ENCODE data around the gene HEY2. TPM values are rescaled to one million over a fixed set of nuclear protein-coding genes. Genes with fewer than 3 reads are reported as not detected.

The HEY2 gene
- total RNA-seq, 1 donor from 2014 or later: 25.6 TPM

DNA sequence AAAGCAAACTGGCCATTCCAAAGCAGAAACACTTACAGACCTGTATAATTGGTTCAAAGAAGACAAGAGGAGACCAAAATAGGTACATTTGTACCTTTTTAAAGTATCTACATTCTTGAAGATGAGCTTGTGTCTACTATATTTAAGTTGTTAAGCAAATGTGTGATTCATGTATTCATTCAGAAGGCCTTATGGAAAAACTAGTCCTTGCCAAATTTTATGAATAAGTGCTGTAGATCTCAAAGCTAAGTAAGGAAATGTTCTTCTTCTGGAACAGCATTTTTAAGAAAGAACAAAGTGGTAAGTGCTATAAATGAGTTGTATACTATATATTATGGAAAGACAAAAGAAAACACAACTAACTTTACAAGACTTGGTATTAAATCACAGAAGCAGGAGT lies 22.2 kb upstream of the HEY2 start:
- TF ChIP-seq, protein P1, sequence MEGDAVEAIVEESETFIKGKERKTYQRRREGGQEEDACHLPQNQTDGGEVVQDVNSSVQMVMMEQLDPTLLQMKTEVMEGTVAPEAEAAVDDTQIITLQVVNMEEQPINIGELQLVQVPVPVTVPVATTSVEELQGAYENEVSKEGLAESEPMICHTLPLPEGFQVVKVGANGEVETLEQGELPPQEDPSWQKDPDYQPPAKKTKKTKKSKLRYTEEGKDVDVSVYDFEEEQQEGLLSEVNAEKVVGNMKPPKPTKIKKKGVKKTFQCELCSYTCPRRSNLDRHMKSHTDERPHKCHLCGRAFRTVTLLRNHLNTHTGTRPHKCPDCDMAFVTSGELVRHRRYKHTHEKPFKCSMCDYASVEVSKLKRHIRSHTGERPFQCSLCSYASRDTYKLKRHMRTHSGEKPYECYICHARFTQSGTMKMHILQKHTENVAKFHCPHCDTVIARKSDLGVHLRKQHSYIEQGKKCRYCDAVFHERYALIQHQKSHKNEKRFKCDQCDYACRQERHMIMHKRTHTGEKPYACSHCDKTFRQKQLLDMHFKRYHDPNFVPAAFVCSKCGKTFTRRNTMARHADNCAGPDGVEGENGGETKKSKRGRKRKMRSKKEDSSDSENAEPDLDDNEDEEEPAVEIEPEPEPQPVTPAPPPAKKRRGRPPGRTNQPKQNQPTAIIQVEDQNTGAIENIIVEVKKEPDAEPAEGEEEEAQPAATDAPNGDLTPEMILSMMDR (IDR thresholded peaks at IDR 0.05; ENCODE audit: borderline replicate concordance): no peak
- Histone ChIP-seq H3K27ac (replicated peaks) (no peak overlapping the region), H3K9me3 (replicated peaks) (no peaks in the 10 kb centered on the region), H3K4me3 (no peak overlapping the region), H3K27me3 (ENCODE audit: low read depth) (no peaks in the 10 kb centered on the region), H3K36me3 (no peaks in the 10 kb centered on the region), H3K4me1 (no peaks in the 10 kb centered on the region)
- intact Hi-C loops (cut with micrococcal nuclease): no loop called here
- no peak for DNase-seq

DNA sequence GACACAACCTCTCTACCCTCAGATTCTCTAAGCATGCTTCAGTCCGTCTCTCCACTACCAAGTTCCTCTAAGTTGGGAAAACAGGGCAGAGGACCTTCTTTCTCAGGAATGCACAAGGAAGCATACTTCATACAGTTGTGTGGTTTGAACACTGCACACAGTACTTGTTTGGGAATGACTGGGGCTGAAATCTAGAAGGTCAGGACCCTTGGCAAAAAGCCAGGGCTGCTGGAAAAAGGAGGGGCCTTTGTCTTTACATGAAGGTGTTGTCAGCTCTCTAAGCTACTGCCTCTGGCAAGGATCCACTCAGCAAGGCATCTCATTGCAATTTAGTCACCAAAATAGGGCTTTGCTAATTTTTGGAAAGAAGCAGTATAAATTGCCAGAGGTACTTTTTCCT lies 20.7 kb upstream of the HEY2 start:
- H3K4me3 ChIP-seq: no peak overlapping the region
- no peaks in the 10 kb centered on the region for H3K36me3 ChIP-seq
- TF ChIP-seq, protein P1 (IDR thresholded peaks at IDR 0.05; ENCODE audit: borderline replicate concordance): no peak
- H3K27me3 ChIP-seq (ENCODE audit: low read depth): no peaks in the 10 kb centered on the region
- no peak overlapping the region for H3K27ac ChIP-seq (replicated peaks)
- no peak for DNase-seq
- H3K4me1 ChIP-seq: no peaks in the 10 kb centered on the region
- intact Hi-C loops (cut with micrococcal nuclease): no loop called here
- H3K9me3 ChIP-seq (replicated peaks): no peaks in the 10 kb centered on the region

DNA sequence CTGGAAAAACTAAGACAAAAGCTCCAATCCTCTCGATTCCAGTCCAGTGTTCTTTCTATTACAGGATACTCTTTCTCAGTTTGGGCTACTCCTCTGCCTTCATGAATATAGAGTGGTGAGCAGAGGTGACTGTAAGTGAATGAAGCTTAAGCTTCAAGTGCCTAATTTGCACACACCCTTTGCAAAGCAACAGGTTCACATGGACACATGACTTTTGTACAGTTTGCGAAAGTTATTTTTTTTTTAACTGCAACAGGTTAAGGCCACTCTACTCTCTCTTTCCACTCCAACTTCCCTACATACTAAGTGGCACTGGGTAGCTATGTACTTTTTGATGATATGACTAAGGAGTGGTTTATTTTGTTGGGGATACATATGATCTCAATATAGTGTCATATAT lies 19.4 kb upstream of the HEY2 start:
- H3K27me3 ChIP-seq (ENCODE audit: low read depth): no peaks in the 10 kb centered on the region
- no peak overlapping the region for H3K4me3 ChIP-seq
- H3K9me3 ChIP-seq (replicated peaks): no peaks in the 10 kb centered on the region
- H3K36me3 ChIP-seq: no peaks in the 10 kb centered on the region
- no peak for DNase-seq
- H3K4me1 ChIP-seq: no peaks in the 10 kb centered on the region
- no peak overlapping the region for H3K27ac ChIP-seq (replicated peaks)
- intact Hi-C loops (cut with micrococcal nuclease): no loop called here
- TF ChIP-seq, protein P1 (IDR thresholded peaks at IDR 0.05; ENCODE audit: borderline replicate concordance): no peak

DNA sequence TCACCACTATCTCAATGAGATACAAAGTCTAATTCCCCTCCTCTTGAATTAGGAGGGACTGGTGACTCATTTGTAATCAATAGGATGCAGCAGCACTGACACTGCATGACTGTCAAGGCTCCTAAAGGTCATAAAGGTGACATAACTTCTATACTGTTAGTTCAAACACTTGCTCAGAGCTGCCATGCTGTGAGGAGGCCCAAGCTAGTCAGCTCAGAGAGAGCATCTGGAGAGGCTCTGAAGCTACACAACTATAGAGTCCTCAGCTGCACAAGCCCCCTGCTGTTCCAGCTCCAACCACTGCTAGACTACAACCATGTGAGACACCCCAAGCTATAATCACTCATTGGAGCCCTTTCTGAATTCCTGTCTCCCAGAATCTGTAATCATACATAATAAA lies 17.0 kb upstream of the HEY2 start:
- intact Hi-C loops (cut with micrococcal nuclease): no loop called here
- Histone ChIP-seq H3K9me3 (replicated peaks) (no peaks in the 10 kb centered on the region), H3K4me1 (no peaks in the 10 kb centered on the region), H3K27me3 (ENCODE audit: low read depth) (no peaks in the 10 kb centered on the region), H3K36me3 (no peaks in the 10 kb centered on the region), H3K4me3 (no peak overlapping the region), H3K27ac (replicated peaks) (no peak overlapping the region)
- TF ChIP-seq, protein P1 (IDR thresholded peaks at IDR 0.05; ENCODE audit: borderline replicate concordance): no peak
- no peak for DNase-seq

DNA sequence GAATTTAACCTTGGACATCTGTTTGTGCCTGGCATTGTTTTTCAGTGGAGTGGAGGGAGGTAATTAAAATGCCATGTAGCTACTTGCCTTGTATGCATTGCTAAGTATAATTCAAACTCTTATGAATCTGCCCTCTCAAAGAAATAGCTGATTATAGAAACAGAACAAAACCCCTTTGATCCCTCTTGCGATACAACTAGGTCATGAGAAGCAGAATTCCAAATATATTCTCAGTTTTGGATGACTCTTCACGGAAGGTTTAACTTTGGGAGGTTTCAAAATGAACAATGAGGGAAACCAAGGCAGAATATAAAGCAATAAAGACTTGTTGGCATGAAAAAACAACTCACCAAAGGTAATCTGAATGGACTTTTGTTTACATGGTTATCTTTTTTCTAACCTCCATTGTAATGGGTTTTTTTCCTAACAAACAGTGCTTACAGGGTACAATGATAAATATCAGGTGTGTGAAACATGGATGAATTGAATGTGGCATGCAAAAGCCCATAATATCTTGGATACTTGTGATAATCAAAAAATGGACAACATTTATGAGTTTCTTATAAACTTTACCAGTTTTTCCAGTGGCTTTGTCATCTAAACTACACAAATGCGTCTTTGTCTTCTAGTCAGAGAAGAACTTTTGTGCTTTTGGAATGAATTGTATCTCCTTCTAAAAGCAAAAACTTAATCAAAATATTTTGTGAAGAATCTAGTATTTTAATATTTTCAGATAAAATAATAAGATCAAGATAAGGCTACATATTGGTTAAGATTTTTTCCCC lies 15.7 kb upstream of the HEY2 start:
- TF ChIP-seq, protein P1 (IDR thresholded peaks at IDR 0.05; ENCODE audit: borderline replicate concordance): no peak
- Histone ChIP-seq H3K36me3 (no peaks in the 10 kb centered on the region), H3K4me3 (no peak overlapping the region), H3K9me3 (replicated peaks) (no peaks in the 10 kb centered on the region), H3K27ac (replicated peaks) (no peak overlapping the region), H3K27me3 (ENCODE audit: low read depth) (no peaks in the 10 kb centered on the region), H3K4me1 (no peaks in the 10 kb centered on the region)
- intact Hi-C loops (cut with micrococcal nuclease): no loop called here
- DNase-seq: no peak

All from left ventricle myocardium inferior (tissue), 1 donor.